GM21723 (cell line): ENCODE results near the gene ELL.
A peak's percentile ranks its signal among the peaks of the same experiment; 100 is the strongest.

Source experiments
- ATAC-seq: cut with Tn5 transposase; IDR thresholded peaks from one replicate; pipeline ENCODE4 v1.9.1; 2021; ENCODE audit warnings: mild to moderate bottlenecking, moderate library complexity; ENCODE audit not compliant: unreplicated experiment

Gene ELL

GRCh38 chr19:18436671-18437490 is 85.0 kb downstream of the ELL start:
- peak; percentile 36 for ATAC-seq

GRCh38 chr19:18435842-18436670 is 85.8 kb downstream of the ELL start:
- ATAC-seq: no peak

- ATAC-seq: no peak
Observed at GRCh38 chr19:18435178-18435841, 86.6 kb downstream of the ELL start.

- ATAC-seq: no peak
Observed at GRCh38 chr19:18434411-18435175, 87.3 kb downstream of the ELL start.

GRCh38 chr19:18433735-18434398 is 88.0 kb downstream of the ELL start:
- no peak for ATAC-seq

GRCh38 chr19:18433015-18433691 is 88.7 kb downstream of the ELL start:
- no peak for ATAC-seq

- no peak for ATAC-seq
Observed at GRCh38 chr19:18432275-18433014, 89.4 kb downstream of the ELL start.

GRCh38 chr19:18431351-18432197 is 90.3 kb downstream of the ELL start:
- ATAC-seq: no peak

GRCh38 chr19:18430417-18431144 is 91.3 kb downstream of the ELL start:
- no peak for ATAC-seq

- ATAC-seq: no peak
Observed at GRCh38 chr19:18429717-18430416, 92.0 kb downstream of the ELL start.

- peak; percentile 51 for ATAC-seq
Observed at GRCh38 chr19:18428787-18429674, 92.8 kb downstream of the ELL start.

- no peak for ATAC-seq
Observed at GRCh38 chr19:18428173-18428786, 93.6 kb downstream of the ELL start.

GRCh38 chr19:18427743-18428113 is 94.1 kb downstream of the ELL start:
- no peak for ATAC-seq

GRCh38 chr19:18427080-18427742 is 94.7 kb downstream of the ELL start:
- ATAC-seq: no peak

GRCh38 chr19:18426416-18426767 is 95.5 kb downstream of the ELL start:
- ATAC-seq: no peak
